ENCODE measurements around the gene SERPINA10.

The SERPINA10 gene

GRCh38 chr14:94292872-94293577 lies at the start of gene SERPINA10:
Gene SERPINA10 (minus strand): TSS chr14:94293268. CDS start chr14:94290593, 2,675 bp downstream.
- Histone ChIP-seq H3K9ac (no peak within 1 kb of the TSS), H4K20me1 (no peaks in the 10 kb centered on the region; a peak in 1 of 22 replicates), H3K36me3 (no peaks in the 10 kb centered on the region)

GRCh38 chr14:94342334-94342934 lies 49.4 kb upstream of the SERPINA10 start:
- Histone ChIP-seq H3K4me2 (peak overlapping the region; percentile 0 to 86 (median 58); a peak in 19 of 22 replicates), H3K4me1 (peaks cover 26 to 82% (median 61%) of the 10 kb centered on the region in 10 experiments), H3K9ac (peak overlapping the region in 4 of 11 experiments; percentile 35 to 78 (median 61); a peak in 8 of 22 replicates), H3K27me3 (no peaks in the 10 kb centered on the region), H3K27ac (peak overlapping the region in 7 of 11 experiments; percentile 23 to 91 (median 56); a peak in 12 of 22 replicates), H3K9me3 (replicated peaks in 1 of 11) (peaks cover 0 to 14% (median 0%) of the 10 kb centered on the region in 11 experiments; a peak in 3 of 22 replicates), H4K20me1 (no peaks in the 10 kb centered on the region), H3K36me3 (no peaks in the 10 kb centered on the region), H3K4me3 (peak overlapping the region in 1 of 10 experiments; percentile 24; a peak in 2 of 20 replicates)
- TF ChIP-seq Cebpa-rat (IDR thresholded peaks at IDR 0.05) = no peak

More at GRCh38 chr14:94292872-94293577, at the start of gene SERPINA10:
- Histone ChIP-seq H3K27me3 (no peaks in the 10 kb centered on the region), H3K4me1 (no peaks in the 10 kb centered on the region), H3K9me3 (replicated peaks in 1 of 11) (peaks cover 0 to 11% (median 0%) of the 10 kb centered on the region in 11 experiments; a peak in 5 of 22 replicates), H3K27ac (no peak within 1 kb of the TSS), H3K4me2 (no peak within 1 kb of the TSS), H3K4me3 (no peak within 1 kb of the TSS)
- TF ChIP-seq Cebpa-rat (IDR thresholded peaks at IDR 0.05) = no peak

DNA sequence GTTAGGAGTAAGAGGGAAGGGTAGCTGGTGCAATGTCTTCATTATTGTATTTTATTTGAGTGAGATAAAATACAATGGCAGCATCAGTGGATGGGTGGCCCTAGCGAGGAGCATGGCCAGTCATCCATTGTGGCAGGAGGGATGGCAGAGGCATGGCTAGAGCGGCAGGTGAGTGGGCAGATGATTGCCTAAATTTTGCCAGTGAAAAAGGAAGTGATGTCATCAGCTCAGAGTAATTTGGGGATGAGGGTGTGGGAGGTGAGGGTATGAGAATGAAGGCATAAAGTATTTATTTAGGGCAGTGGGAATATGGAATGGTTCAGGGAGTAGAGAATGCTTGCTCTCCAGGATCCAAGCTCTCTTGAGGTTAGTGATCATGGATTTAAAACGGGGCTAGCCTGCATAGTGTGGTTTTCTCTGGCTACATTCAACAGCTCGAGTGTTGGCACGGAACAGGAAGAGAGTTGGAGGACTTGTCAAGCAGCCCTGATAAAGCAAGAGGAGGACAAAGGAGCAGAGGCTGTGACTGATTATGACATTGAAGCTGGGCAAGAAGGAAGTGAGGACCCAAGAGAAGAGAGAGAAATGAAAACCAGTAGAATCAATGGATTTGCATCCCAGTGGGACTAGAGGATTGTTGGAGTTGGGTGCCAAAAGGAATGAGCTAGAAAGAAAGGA lies 48.7 kb upstream of the SERPINA10 start:
- Histone ChIP-seq H3K9ac (peak overlapping the region in 4 of 11 experiments; percentile 35 to 78 (median 61); a peak in 8 of 22 replicates), H3K27ac (peak overlapping the region in 8 of 11 experiments; percentile 8 to 91 (median 54); a peak in 13 of 22 replicates), H3K4me2 (peak overlapping the region; percentile 0 to 86 (median 58); a peak in 19 of 22 replicates), H3K4me1 (peaks cover 19 to 79% (median 54%) of the 10 kb centered on the region in 10 experiments), H3K27me3 (no peaks in the 10 kb centered on the region), H3K36me3 (no peaks in the 10 kb centered on the region), H3K4me3 (peak overlapping the region in 4 of 10 experiments; percentile 6 to 52 (median 28); a peak in 7 of 20 replicates), H4K20me1 (no peaks in the 10 kb centered on the region), H3K9me3 (replicated peaks in 1 of 11) (peaks cover 0 to 14% (median 0%) of the 10 kb centered on the region in 11 experiments; a peak in 3 of 22 replicates)
- no peak for TF ChIP-seq Cebpa-rat (IDR thresholded peaks at IDR 0.05)

- Histone ChIP-seq H3K4me3 (no peak overlapping the region), H4K20me1 (no peaks in the 10 kb centered on the region), H3K27me3 (no peaks in the 10 kb centered on the region), H3K27ac (peak overlapping the region in 2 of 11 experiments; percentile 87 to 91; a peak in 4 of 22 replicates), H3K4me1 (peaks cover 7 to 66% (median 42%) of the 10 kb centered on the region in 10 experiments; a peak in 19 of 20 replicates), H3K9ac (no peak overlapping the region; a peak in 1 of 22 replicates), H3K4me2 (peak overlapping the region in 4 of 11 experiments; percentile 72 to 86 (median 77); a peak in 5 of 22 replicates), H3K36me3 (no peaks in the 10 kb centered on the region), H3K9me3 (replicated peaks in 1 of 11) (peaks cover 0 to 9% (median 0%) of the 10 kb centered on the region in 11 experiments; a peak in 3 of 22 replicates)
- TF ChIP-seq Cebpa-rat (IDR thresholded peaks at IDR 0.05) = no peak
Measured at GRCh38 chr14:94340533-94340932, 47.5 kb upstream of the SERPINA10 start.

GRCh38 chr14:94338023-94338422 lies 45.0 kb upstream of the SERPINA10 start:
- H3K27ac ChIP-seq = no peak overlapping the region
- no peak overlapping the region for H3K4me2 ChIP-seq

DNA sequence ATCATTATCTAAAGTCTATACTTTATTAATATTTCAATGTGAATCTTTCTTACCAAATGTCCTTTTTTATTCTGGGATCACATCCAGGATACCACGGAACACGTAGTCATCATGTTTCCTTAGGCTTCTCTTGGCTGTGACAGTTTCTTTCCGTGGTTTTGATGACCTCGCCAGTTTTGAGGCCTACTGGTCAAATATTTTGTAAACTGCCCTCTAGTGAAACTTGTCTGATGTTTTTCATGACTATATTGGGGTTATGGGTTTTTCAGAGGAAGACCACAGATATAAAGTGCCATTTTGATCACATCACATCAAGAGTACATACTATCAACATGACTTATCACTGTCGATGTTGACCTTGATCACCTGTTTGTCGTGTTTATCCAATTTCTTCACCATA lies 44.2 kb upstream of the SERPINA10 start:
- Histone ChIP-seq H3K27ac (no peak overlapping the region), H3K4me3 (no peak overlapping the region), H4K20me1 (no peaks in the 10 kb centered on the region), H3K4me2 (0 out of 22 replicates have a peak overlapping the region, but pooled peaks of 2 of the 11 experiments have one; percentile 1 to 32), H3K9ac (no peak overlapping the region), H3K27me3 (no peaks in the 10 kb centered on the region), H3K4me1 (peaks cover 6 to 40% (median 11%) of the 10 kb centered on the region in 10 experiments; a peak in 17 of 20 replicates), H3K36me3 (no peaks in the 10 kb centered on the region), H3K9me3 (replicated peaks in 1 of 11) (peaks cover 0 to 7% (median 0%) of the 10 kb centered on the region in 11 experiments; a peak in 2 of 22 replicates)
- TF ChIP-seq Cebpa-rat (IDR thresholded peaks at IDR 0.05) = no peak

More at GRCh38 chr14:94338023-94338422, 45.0 kb upstream of the SERPINA10 start:
- no peaks in the 10 kb centered on the region for H3K27me3 ChIP-seq
- no peaks in the 10 kb centered on the region for H4K20me1 ChIP-seq
- peaks cover 0 to 7% (median 0%) of the 10 kb centered on the region in 11 experiments; a peak in 2 of 22 replicates for H3K9me3 ChIP-seq (replicated peaks in 1 of 11)
- no peak overlapping the region for H3K4me3 ChIP-seq
- no peak overlapping the region for H3K9ac ChIP-seq
- no peaks in the 10 kb centered on the region for H3K36me3 ChIP-seq
- no peak for TF ChIP-seq Cebpa-rat (IDR thresholded peaks at IDR 0.05)
- H3K4me1 ChIP-seq = peaks cover 6 to 47% (median 18%) of the 10 kb centered on the region in 10 experiments; a peak in 17 of 20 replicates

- H3K27ac ChIP-seq = no peak overlapping the region
- H3K9ac ChIP-seq = no peak overlapping the region
- no peaks in the 10 kb centered on the region for H3K27me3 ChIP-seq
- H3K9me3 ChIP-seq (replicated peaks in 1 of 11) = peaks cover 0 to 7% (median 0%) of the 10 kb centered on the region in 11 experiments; a peak in 2 of 22 replicates
- no peaks in the 10 kb centered on the region for H3K36me3 ChIP-seq
- no peaks in the 10 kb centered on the region for H4K20me1 ChIP-seq
- peaks cover 0 to 26% (median 0%) of the 10 kb centered on the region in 10 experiments; a peak in 6 of 20 replicates for H3K4me1 ChIP-seq
- H3K4me3 ChIP-seq = no peak overlapping the region
- H3K4me2 ChIP-seq = 0 out of 22 replicates have a peak overlapping the region, but pooled peaks of 1 of the 11 experiments have one; percentile 3
- no peak for TF ChIP-seq Cebpa-rat (IDR thresholded peaks at IDR 0.05)
Measured at GRCh38 chr14:94334872-94335271, 41.8 kb upstream of the SERPINA10 start.

GRCh38 chr14:94332587-94332986 lies 39.5 kb upstream of the SERPINA10 start:
- H4K20me1 ChIP-seq = no peaks in the 10 kb centered on the region
- no peaks in the 10 kb centered on the region for H3K36me3 ChIP-seq
- no peaks in the 10 kb centered on the region for H3K9me3 ChIP-seq (replicated peaks in 1 of 11)
- no peak overlapping the region for H3K4me2 ChIP-seq
- no peaks in the 10 kb centered on the region for H3K27me3 ChIP-seq
- no peak overlapping the region for H3K4me3 ChIP-seq
- H3K4me1 ChIP-seq = peaks cover 0 to 21% (median 0%) of the 10 kb centered on the region in 10 experiments; a peak in 6 of 20 replicates
- TF ChIP-seq Cebpa-rat (IDR thresholded peaks at IDR 0.05) = no peak
- no peak overlapping the region for H3K9ac ChIP-seq
- no peak overlapping the region for H3K27ac ChIP-seq
